ENCODE results near the gene KPNA2.
A peak's percentile ranks its signal among the peaks of the same experiment; 100 is the strongest.
"Not testable (repeated sequence)": the region's sequence is repeated elsewhere in the genome, so short reads cannot be mapped to it uniquely, and the experiment has no call there.

Gene KPNA2

GRCh38 chr17:68035523-68036303 is at the start of gene KPNA2:
TSS of gene KPNA2 (plus strand) at chr17:68035735. CDS start at chr17:68037133, 1,398 bp downstream.
- DNase-seq (ENCODE audit: extremely low read depth in 1 of 2, low read depth in 1 of 2), result peak; percentile 74 to 81

DNA sequence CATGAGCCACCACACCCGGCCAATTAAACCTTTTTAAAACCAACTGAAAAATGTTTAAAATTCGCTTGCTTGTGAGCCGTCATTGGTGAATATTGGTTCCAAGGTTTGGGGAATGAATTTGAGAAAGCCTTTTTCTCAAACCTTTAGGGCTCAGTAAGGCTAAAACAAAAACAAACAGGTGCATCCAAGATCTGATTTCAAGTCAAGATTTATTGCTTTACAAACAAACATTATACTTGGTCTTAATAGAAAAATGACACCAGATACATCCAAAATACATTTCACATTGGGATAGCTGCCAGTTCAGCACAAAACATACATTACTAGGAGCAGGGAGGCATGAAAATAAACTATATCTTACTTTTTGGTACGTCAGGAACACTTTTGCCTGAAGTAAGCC is 44.6 kb upstream of the KPNA2 start:
- DNase-seq (ENCODE audit: extremely low read depth in 1 of 2, low read depth in 1 of 2), result no peak

DNA sequence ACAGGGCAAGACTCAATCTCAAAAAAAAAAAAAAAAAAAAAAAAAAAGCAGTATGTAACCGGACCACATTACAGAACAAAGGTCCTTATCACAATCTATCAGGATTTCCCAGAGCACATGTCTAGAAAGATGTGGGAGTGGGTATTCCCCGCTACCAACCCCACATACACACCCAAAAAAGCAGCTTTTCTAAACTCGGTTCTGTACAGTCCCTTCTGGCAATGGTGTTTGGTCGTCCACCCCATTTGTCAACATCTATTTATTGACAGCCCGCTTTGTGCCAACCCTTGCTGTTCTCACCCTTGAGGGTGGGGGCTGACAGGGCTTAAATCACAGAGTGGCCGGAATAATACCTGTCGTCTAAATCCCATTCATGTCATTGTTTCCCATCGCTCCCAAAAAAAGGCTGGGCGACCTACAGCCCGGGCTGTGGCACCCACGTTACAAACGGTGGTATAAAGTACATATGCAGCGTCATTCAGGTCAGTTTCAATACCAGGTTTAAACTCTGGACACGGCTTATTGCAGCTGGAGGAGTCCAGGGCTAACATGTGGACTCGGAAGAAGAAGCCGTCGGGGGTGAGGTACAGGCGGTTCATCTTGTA is 42.9 kb upstream of the KPNA2 start:
- no peak for DNase-seq (ENCODE audit: extremely low read depth in 1 of 2, low read depth in 1 of 2)

DNA sequence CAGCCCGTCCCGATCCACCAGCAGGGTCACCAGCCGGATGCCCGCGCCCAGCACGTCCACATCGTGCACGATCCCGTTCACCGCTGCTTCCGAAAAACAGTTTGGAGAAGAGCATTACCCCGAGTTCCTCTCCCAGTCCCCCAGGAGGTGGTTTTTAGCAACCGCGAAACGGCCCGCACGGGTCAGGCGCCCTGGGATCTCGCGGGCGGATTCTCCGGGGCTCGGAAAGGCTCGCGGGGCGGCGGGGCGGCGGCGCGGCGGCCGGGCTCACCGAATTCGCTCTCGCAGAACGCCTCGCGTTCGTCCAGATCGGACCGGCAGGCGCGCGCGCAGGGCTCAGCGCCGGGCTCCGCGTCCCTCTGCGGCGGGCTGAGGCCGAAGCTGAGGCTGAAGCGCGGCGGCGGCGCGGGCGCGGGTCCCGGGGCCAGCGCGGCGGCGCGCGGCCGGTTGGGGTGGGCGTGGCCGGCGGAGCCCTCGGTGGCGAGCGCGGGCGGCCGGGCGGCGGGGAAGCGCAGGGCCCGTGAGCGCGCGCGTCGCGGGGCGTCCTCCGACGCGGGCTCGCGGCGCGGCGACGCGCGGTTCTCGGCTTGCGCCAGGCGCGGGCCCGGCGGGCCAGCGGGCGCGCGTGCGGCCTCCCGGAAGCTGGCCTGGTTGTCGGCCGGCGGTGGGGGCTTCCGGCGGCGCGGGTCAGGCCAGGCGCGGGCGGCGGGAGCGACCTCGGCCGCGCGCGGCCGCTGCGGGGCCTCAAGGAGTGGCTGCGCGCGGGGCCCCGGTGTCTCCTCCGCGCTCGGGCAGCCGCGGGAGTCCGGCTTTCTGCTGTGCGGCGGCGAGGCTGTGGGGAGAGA is 42.2 kb upstream of the KPNA2 start:
- DNase-seq (ENCODE audit: extremely low read depth in 1 of 2, low read depth in 1 of 2), result peak; percentile 15 to 58

DNA sequence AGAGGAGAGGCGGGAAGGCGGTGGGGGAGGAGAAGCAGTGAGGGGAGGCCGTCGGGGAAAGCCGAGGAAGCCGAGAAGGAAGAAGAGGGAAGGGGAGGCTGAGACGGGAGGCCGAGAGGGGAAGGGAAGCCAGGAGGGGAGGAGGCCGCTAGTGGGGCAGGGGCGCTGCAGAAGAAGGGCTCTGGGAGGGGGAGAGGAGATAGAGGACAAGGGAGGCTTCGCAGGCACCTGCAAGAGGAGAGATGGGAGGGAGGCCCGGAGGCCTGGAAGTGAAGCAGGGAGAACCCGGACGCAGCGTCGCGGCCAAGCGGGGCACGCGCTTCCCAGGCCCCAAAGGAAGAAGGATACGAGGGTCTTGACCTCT is 41.6 kb upstream of the KPNA2 start:
- no peak for DNase-seq (ENCODE audit: extremely low read depth in 1 of 2, low read depth in 1 of 2)

GRCh38 chr17:67994817-67995569 is 40.5 kb upstream of the KPNA2 start:
- no peak for DNase-seq (ENCODE audit: extremely low read depth in 1 of 2, low read depth in 1 of 2)

- DNase-seq (ENCODE audit: extremely low read depth in 1 of 2, low read depth in 1 of 2), result no peak
Measured at GRCh38 chr17:67995570-67996263, 39.8 kb upstream of the KPNA2 start.

- not testable (repeated sequence) for DNase-seq (ENCODE audit: extremely low read depth in 1 of 2, low read depth in 1 of 2)
Measured at GRCh38 chr17:67996301-67997171, 39.0 kb upstream of the KPNA2 start, which contains the start of gene C17orf58. TSS of gene C17orf58 (minus strand) at chr17:67996469. CDS start at chr17:67996198, 271 bp downstream.

DNA sequence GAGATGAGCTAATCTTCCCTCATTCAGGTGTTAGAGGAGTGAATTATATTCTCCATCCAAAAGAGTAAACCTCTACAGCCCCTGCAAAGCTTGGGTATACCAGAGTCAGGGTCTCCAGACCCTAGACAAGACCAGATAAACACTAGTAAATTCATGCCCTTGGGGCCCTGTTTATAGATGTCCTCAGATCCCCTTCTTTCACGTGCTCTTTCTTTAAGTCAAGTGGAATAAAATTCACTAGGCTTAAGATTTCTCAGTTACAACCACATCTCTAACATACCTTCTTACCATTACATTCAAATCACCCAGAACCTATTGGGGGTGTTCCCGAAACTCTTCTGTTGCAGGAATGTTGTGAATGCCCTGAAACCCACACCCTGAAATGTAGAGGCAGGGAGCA is 37.1 kb upstream of the KPNA2 start:
- DNase-seq (ENCODE audit: extremely low read depth in 1 of 2, low read depth in 1 of 2), result no peak

DNA sequence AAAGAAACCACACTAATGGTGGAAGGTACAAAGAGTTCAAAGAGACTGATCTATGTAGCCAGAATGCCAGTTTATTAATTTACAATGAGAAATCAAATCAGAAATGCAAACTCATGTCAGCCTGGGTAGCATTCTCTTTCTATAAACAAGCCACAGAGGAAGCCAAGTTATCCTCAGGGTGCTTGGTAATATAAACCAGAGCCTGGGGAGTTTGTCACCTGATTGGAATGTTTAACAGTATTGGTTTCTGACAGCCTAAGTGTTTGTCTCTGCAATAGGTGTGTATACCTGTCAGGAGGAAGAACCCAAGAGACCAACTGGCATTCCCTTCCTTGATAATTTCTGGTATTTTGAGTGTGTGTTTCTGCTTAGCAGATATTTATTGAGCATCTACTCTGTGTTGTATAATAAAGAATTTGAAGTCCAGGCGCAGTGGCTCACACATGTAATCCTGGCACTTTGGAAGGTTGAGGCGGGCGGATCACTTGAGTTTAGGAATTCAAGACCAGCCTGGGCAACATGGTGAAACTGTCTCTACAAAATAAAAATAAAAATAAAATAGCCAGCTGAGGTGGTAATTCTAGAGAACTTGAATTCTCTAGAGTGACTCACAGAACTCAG is 36.1 kb upstream of the KPNA2 start:
- DNase-seq (ENCODE audit: extremely low read depth in 1 of 2, low read depth in 1 of 2), result no peak

- DNase-seq (ENCODE audit: extremely low read depth in 1 of 2, low read depth in 1 of 2), result no peak
Measured at GRCh38 chr17:68004201-68004600, 31.3 kb upstream of the KPNA2 start.

GRCh38 chr17:68006797-68007196 is 28.7 kb upstream of the KPNA2 start:
- DNase-seq (ENCODE audit: extremely low read depth in 1 of 2, low read depth in 1 of 2), result no peak

- DNase-seq (ENCODE audit: extremely low read depth in 1 of 2, low read depth in 1 of 2), result peak in 1 of 2 donors; percentile 56
Measured at GRCh38 chr17:68011199-68011665, 24.3 kb upstream of the KPNA2 start.

GRCh38 chr17:68013385-68013784 is 22.1 kb upstream of the KPNA2 start:
- DNase-seq (ENCODE audit: extremely low read depth in 1 of 2, low read depth in 1 of 2), result no peak

- no peak for DNase-seq (ENCODE audit: extremely low read depth in 1 of 2, low read depth in 1 of 2)
Measured at GRCh38 chr17:68015081-68015723, 20.3 kb upstream of the KPNA2 start.

DNA sequence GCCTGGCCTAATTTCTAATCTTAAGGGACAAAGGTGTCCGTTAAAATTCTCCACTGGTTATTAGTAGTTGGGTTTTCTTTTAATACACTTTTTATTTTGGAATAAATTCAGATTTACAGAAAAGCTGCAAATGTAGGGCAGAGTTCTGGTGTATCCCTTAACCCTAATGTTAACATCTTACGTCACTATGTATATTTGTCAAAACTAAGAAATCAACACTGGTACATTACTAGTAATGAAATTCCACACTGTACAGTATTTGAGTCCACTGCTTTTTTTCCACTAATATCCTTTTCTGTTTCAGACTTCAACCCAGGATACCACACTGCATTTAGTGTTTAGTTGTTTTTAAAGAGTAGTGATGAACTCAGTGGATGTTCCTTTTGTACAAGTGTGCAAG is 18.7 kb upstream of the KPNA2 start:
- no peak for DNase-seq (ENCODE audit: extremely low read depth in 1 of 2, low read depth in 1 of 2)

DNA sequence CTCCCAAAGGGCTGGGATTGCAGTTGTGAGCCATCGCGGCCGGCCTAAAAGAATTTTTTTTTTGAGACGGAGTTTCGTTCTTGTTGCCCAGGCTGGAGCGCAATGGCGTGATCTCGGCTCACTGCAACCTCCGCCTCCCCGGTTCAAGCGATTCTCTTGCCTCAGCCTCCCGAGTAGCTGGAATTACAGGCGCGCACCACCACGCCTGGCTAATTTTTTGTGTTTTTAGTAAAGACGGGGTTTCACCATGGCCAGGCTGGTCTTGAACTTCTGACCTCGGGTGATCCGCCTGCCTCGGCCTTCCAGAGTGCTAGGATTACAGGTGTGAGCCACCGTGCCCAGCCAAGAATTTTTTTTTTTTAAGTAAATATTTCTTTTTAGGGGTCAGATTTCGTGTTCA is 17.0 kb upstream of the KPNA2 start:
- DNase-seq (ENCODE audit: extremely low read depth in 1 of 2, low read depth in 1 of 2), result not testable (repeated sequence)

GRCh38 chr17:68019336-68019674 is 16.2 kb upstream of the KPNA2 start:
- DNase-seq (ENCODE audit: extremely low read depth in 1 of 2, low read depth in 1 of 2), result no peak

Measured in activated CD8-positive, alpha-beta memory T cell treated with anti-CD3 and anti-CD28 coated beads for 1 hour (primary cell).